IMR-90 (cell line): ENCODE results near the gene CNNM3. TPM values are rescaled to one million over a fixed set of nuclear protein-coding genes. Genes with fewer than 3 reads are reported as not detected.

ENCODE experiments used
- ATAC-seq: fragments of 200-7000 bp; cut with Tn5 transposase; 2 replicates; pipeline ENCODE4 v1.9.1; 2020; ENCODE audit warnings: low read depth, mild to moderate bottlenecking, moderate library complexity
- BruUV-seq: library from RNA; stranded (reverse); fragments of 400-500 nt; replicated peaks from 2 replicates; lab custom pipeline; 2021; lab: Mats Ljungman, UMichigan
- CTCF ChIA-PET: fragments of 300-600 bp; formaldehyde crosslinking; extraction: SDS; loops from one replicate; lab custom pipeline; 2021; ENCODE audit warnings: antibody characterized with exemption; lab: Yijun Ruan, JAX
- POLR2A ChIA-PET: fragments of 300-600 bp; sonication (Branson Sonifier 250); formaldehyde crosslinking; loops from one replicate; lab custom pipeline; 2022; ENCODE audit warnings: antibody characterized with exemption; ENCODE audit not compliant: unreplicated experiment; lab: Charles Lee
- DNase-seq: peaks from one replicate; pipeline ENCODE4 v3.0.0; 2013
- H2AFZ ChIP-seq: replicated peaks from 2 replicates; pipeline ENCODE3; 2013; ENCODE audit warnings: low read length, mild to moderate bottlenecking; ENCODE audit not compliant: poor library complexity
- H2AK5ac ChIP-seq: 2 replicates; pipeline ENCODE4 v1.6.1; 2013; ENCODE audit warnings: low read depth, low read length, inconsistent platforms
- H2AK9ac ChIP-seq: replicated peaks from 2 replicates; pipeline ENCODE3; 2013; ENCODE audit warnings: mild to moderate bottlenecking, low read depth, low read length, moderate library complexity; ENCODE audit not compliant: poor library complexity
- H2BK120ac ChIP-seq: 2 replicates; pipeline ENCODE4 v1.6.1; 2013; ENCODE audit warnings: low read depth, low read length, inconsistent platforms
- H2BK15ac ChIP-seq: 3 replicates; pipeline ENCODE4 v1.6.1; 2013; ENCODE audit warnings: low read depth, low read length, inconsistent platforms
- H2BK20ac ChIP-seq: 2 replicates; pipeline ENCODE4 v1.6.1; 2013; ENCODE audit warnings: low read depth, mild to moderate bottlenecking, inconsistent platforms, low read length, moderate library complexity
- H2BK5ac ChIP-seq: 2 replicates; pipeline ENCODE4 v1.6.1; 2013; ENCODE audit warnings: mild to moderate bottlenecking, low read depth, low read length, inconsistent platforms; ENCODE audit not compliant: poor library complexity, severe bottlenecking
- H3K14ac ChIP-seq: replicated peaks from 2 replicates; pipeline ENCODE4 v1.6.1; 2013; ENCODE audit warnings: low read depth, low read length, inconsistent platforms
- H3K18ac ChIP-seq: 2 replicates; pipeline ENCODE4 v1.6.1; 2013; ENCODE audit warnings: low read depth, low read length, control low read depth
- H3K23ac ChIP-seq: 2 replicates; pipeline ENCODE4 v1.6.1; 2013; ENCODE audit warnings: low read depth, low read length, inconsistent platforms
- H3K27ac ChIP-seq: 2 replicates; pipeline ENCODE4 v1.5.1; 2013; ENCODE audit warnings: mild to moderate bottlenecking, control low read depth, low read length; ENCODE audit not compliant: insufficient read depth
- H3K27me3 ChIP-seq: 2 replicates; pipeline ENCODE4 v1.6.1; 2013; ENCODE audit warnings: low read length; ENCODE audit not compliant: control insufficient read depth, insufficient read depth
- H3K36me3 ChIP-seq: 2 replicates; pipeline ENCODE4 v1.6.1; 2013; ENCODE audit warnings: low read length, mixed read lengths; ENCODE audit not compliant: control insufficient read depth, insufficient read depth
- H3K4ac ChIP-seq: 2 replicates; pipeline ENCODE4 v1.6.1; 2013; ENCODE audit warnings: low read depth, low read length, inconsistent platforms
- H3K4me1 ChIP-seq: 2 replicates; pipeline ENCODE4 v1.6.1; 2013; ENCODE audit warnings: low read length, mixed read lengths; ENCODE audit not compliant: control insufficient read depth, insufficient read depth
- H3K4me2 ChIP-seq: 2 replicates; pipeline ENCODE4 v1.6.1; 2013; ENCODE audit warnings: low read depth, mild to moderate bottlenecking, control low read depth, low read length, moderate library complexity
- H3K4me3 ChIP-seq: 2 replicates; pipeline ENCODE4 v1.5.1; 2013; ENCODE audit warnings: low read depth, mild to moderate bottlenecking, control low read depth, low read length, moderate library complexity; ENCODE audit not compliant: insufficient read depth
- H3K56ac ChIP-seq: 2 replicates; pipeline ENCODE4 v1.6.1; 2013; ENCODE audit warnings: low read length, inconsistent platforms; ENCODE audit not compliant: insufficient read depth; ENCODE audit errors: extremely low read depth
- H3K79me1 ChIP-seq, 2 experiments: 2 replicates each; pipeline ENCODE4 v1.6.1; 2013; ENCODE audit warnings: low read length in 2 of 2, inconsistent platforms in 1 of 2, low read depth in 1 of 2
- H3K9ac ChIP-seq: 2 replicates; pipeline ENCODE4 v1.6.1; 2013; ENCODE audit warnings: low read depth, low read length, control low read depth
- H3K9me1 ChIP-seq: 2 replicates; pipeline ENCODE4 v1.6.1; 2013; ENCODE audit warnings: low read length, inconsistent platforms; ENCODE audit not compliant: insufficient read depth
- H3K9me3 ChIP-seq: 2 replicates; pipeline ENCODE4 v1.6.1; 2013; ENCODE audit warnings: low read length; ENCODE audit not compliant: control insufficient read depth, insufficient read depth
- H4K20me1 ChIP-seq: 2 replicates; pipeline ENCODE4 v1.6.1; 2013; ENCODE audit warnings: low read length, inconsistent platforms; ENCODE audit not compliant: insufficient read depth
- H4K5ac ChIP-seq: 2 replicates; pipeline ENCODE4 v1.6.1; 2013; ENCODE audit warnings: mild to moderate bottlenecking, low read depth, low read length, control low read depth
- H4K8ac ChIP-seq, 2 experiments: 2 replicates each; pipeline ENCODE4 v1.6.1; 2013; ENCODE audit warnings: low read depth in 2 of 2, low read length in 2 of 2, control low read depth in 1 of 2, inconsistent platforms in 1 of 2
- H4K91ac ChIP-seq: 2 replicates; pipeline ENCODE4 v1.6.1; 2013; ENCODE audit warnings: low read depth, low read length, inconsistent platforms; ENCODE audit not compliant: insufficient read depth
- MXI1 ChIP-seq: IDR thresholded peaks from 2 replicates; pipeline ENCODE4 v1.6.1; 2012; ENCODE audit warnings: low read depth, mild to moderate bottlenecking, low read length, moderate library complexity, borderline replicate concordance
- NFE2L2 ChIP-seq: fragments of 150-350 bp; IDR thresholded peaks from 2 replicates; pipeline ENCODE4 v1.6.1; 2016; ENCODE audit warnings: low read depth, mild to moderate bottlenecking, low read length
- POLR2A ChIP-seq: IDR thresholded peaks from 2 replicates; pipeline ENCODE4 v1.6.1; 2012; ENCODE audit warnings: mild to moderate bottlenecking, low read depth, low read length
- RAD21 ChIP-seq: IDR thresholded peaks from 2 replicates; pipeline ENCODE4 v1.6.1; 2012; ENCODE audit warnings: low read length, improper control_type of control experiment
- WGBS, 2 experiments: methylation state at CpG; one replicate each; pipeline versions ENCODE4 v1.1.5 to v1.1.7; 2013; ENCODE audit warnings: missing lambda C conversion rate in 2 of 2; ENCODE audit not compliant: insufficient read length in 1 of 2; ENCODE audit errors: extremely low coverage in 2 of 2; 5-methylcytosine and 5-hydroxymethylcytosine counted together
- dilution Hi-C: fragments of 300-500 bp; cut with HindIII; formaldehyde crosslinking; loops from one replicate; pipeline ENCODE4 v1.14.3; 2018; ENCODE audit warnings: low sequenced_read_pairs; ENCODE audit not compliant: unreplicated experiment
- in situ Hi-C: fragments of 300-500 bp; cut with MboI; formaldehyde crosslinking; loops from 3 replicates; pipeline ENCODE4 v1.14.3; 2019; ENCODE audit warnings: low sequenced_read_pairs, inconsistent platforms, mixed read lengths
- intact Hi-C: fragments of 100-400 bp; cut with micrococcal nuclease; formaldehyde crosslinking; loops from 2 replicates; pipeline ENCODE4 v1.10.0; 2022
- polyA plus RNA-seq, 3 experiments: library from polyadenylated mRNA; depleted of rRNA; stranded (reverse); fragments of >200 nt; gene quantifications; 2 replicates each; pipeline ENCODE4 v1.2.3, GENCODE V29; 2012; ENCODE audit warnings: low replicate concordance in 1 of 3
- total RNA-seq: library from RNA; depleted of rRNA; stranded (reverse); fragments of >200 nt; gene quantifications from 2 replicates; pipeline ENCODE4 v1.2.3, GENCODE V29; 2012
- TF ChIP-seq, protein P1 (sequence below): fragments of 150-350 bp; IDR thresholded peaks from 2 replicates; pipeline ENCODE4 v1.6.1; 2017; ENCODE audit warnings: mild to moderate bottlenecking, antibody characterized with exemption, low read length, low read depth

Gene CNNM3
- total and polyA plus RNA-seq, 2 of the 4 experiments (the other 2 are of a cell fraction): 2.3 to 6.1 TPM

DNA sequence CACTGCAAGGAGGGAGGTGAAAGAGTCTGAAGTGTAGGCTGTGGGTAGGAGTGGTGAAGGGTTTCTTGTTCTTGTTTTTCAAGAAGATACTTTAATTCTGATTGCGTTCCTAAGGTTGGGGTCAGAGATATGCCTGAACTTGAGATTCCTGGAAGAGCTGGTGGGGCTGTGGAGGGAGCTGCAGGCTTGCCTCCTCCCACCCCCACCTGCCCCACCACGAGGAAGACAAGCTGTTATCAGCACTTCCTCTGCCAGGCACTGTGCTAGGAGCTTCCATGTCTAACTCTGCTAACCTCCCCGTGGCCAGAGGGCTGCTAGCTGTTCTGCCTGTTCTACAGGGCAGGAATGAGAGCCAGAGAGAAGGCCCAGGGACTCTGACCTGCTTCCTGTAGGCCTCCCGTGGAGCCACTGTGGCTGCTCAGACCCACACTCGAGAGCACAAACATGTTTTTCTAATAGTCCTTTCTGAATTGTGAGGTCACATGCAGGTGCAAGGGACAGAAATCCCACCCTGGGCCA, 14.0 kb downstream of the CNNM3 start:
- H2AK5ac ChIP-seq: no peak overlapping the region
- ATAC-seq: no peak
- no peak overlapping the region for H3K56ac ChIP-seq
- H3K18ac ChIP-seq: no peak overlapping the region
- H2AFZ ChIP-seq: no peak overlapping the region
- no peak overlapping the region for H2BK20ac ChIP-seq
- intact Hi-C loops: no loop called here
- ChIA-PET CTCF (no interaction called here), POLR2A (interaction anchor here (0.6 kb wide), 1 partner anchor 242 kb away, joined by 9 read pairs; no protein-coding TSS in a partner anchor)
- no peak for DNase-seq
- no peak overlapping the region for H3K4ac ChIP-seq
- no peak overlapping the region for H4K5ac ChIP-seq
- peaks cover 29% of the 10 kb centered on the region for H3K36me3 ChIP-seq
- no peaks in the 10 kb centered on the region for H4K20me1 ChIP-seq
- no peak overlapping the region for H2BK15ac ChIP-seq
- no peak overlapping the region for H3K4me2 ChIP-seq
- H4K91ac ChIP-seq: no peak overlapping the region
- WGBS, 2 experiments: 63% methylated on average over 2 of the region's 5 CpGs; no CpG with 5 or more reads in 1 of the 2 experiments
- no TSS peak for BruUV-seq
- no peak overlapping the region for H3K23ac ChIP-seq
- TF ChIP-seq POLR2A (no peak), NFE2L2 (no peak), MXI1 (no peak), RAD21 (no peak)
- TF ChIP-seq, protein P1, sequence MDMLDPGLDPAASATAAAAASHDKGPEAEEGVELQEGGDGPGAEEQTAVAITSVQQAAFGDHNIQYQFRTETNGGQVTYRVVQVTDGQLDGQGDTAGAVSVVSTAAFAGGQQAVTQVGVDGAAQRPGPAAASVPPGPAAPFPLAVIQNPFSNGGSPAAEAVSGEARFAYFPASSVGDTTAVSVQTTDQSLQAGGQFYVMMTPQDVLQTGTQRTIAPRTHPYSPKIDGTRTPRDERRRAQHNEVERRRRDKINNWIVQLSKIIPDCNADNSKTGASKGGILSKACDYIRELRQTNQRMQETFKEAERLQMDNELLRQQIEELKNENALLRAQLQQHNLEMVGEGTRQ: no peak
- peaks cover 2 to 5% of the 10 kb centered on the region in 2 experiments; a peak in 2 of 4 replicates for H3K79me1 ChIP-seq
- H3K27ac ChIP-seq: no peak overlapping the region
- no peak overlapping the region for H3K14ac ChIP-seq
- no peak overlapping the region for H3K9ac ChIP-seq
- no peak overlapping the region for H4K8ac ChIP-seq
- no peak overlapping the region; the same call in 1 of the 2 replicates for H2BK120ac ChIP-seq
- H3K9me1 ChIP-seq: peaks cover 11% of the 10 kb centered on the region; the same call in 1 of the 2 replicates
- H2BK5ac ChIP-seq: no peak overlapping the region
- H3K4me3 ChIP-seq: no peak overlapping the region
- peaks cover 10% of the 10 kb centered on the region; the same call in 1 of the 2 replicates for H3K4me1 ChIP-seq
- H2AK9ac ChIP-seq: no peak overlapping the region
- no peaks in the 10 kb centered on the region for H3K9me3 ChIP-seq
- dilution Hi-C loops: no loop called here
- no peaks in the 10 kb centered on the region for H3K27me3 ChIP-seq
- in situ Hi-C loops: no loop called here
